Esophagus squamous epithelium (tissue), 4 donors: Measurements from ENCODE around the gene VAPA.

ENCODE experiments used
- POLR2A ChIP-seq, 4 donors: fragments of 450-650 bp; IDR thresholded peaks; one replicate each; pipeline ENCODE4 v1.6.1; 2017; ENCODE audit warnings: antibody characterized with exemption in 4 of 4, mild to moderate bottlenecking in 4 of 4, moderate library complexity in 3 of 4
- TF ChIP-seq, protein P1 (sequence below), 6 experiments: fragments of 450-650 bp in 4 of 6; fragments of 200-600 bp in 2 of 6; sonication (generic) in 2 of 6; IDR thresholded peaks; one replicate each; pipeline ENCODE4 v1.5.1; 2016 to 2019; ENCODE audit warnings: antibody characterized with exemption in 6 of 6, mild to moderate bottlenecking in 4 of 6, moderate library complexity in 4 of 6

DNA sequence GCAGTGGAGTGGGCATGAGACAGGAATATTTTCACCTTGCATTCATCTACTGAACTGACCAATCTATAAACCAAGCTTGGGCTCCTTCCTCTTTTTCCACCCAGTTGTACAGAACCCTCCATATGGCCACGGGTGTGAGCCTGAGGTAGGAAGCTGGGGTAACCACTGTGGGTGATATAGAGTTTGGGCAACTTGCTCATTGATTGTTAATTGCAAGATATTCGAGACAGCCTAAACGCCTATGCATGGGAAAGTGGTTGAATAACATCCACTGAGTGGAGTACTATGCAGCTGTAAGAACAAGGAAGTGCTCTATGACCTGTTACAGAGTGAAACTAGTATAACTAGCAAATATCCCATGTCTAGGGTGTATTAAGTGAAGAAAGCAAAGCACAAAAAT is 7.3 kb upstream of the VAPA start:
- TF ChIP-seq, protein P1, sequence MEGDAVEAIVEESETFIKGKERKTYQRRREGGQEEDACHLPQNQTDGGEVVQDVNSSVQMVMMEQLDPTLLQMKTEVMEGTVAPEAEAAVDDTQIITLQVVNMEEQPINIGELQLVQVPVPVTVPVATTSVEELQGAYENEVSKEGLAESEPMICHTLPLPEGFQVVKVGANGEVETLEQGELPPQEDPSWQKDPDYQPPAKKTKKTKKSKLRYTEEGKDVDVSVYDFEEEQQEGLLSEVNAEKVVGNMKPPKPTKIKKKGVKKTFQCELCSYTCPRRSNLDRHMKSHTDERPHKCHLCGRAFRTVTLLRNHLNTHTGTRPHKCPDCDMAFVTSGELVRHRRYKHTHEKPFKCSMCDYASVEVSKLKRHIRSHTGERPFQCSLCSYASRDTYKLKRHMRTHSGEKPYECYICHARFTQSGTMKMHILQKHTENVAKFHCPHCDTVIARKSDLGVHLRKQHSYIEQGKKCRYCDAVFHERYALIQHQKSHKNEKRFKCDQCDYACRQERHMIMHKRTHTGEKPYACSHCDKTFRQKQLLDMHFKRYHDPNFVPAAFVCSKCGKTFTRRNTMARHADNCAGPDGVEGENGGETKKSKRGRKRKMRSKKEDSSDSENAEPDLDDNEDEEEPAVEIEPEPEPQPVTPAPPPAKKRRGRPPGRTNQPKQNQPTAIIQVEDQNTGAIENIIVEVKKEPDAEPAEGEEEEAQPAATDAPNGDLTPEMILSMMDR (IDR thresholded peaks at IDR 0.05), result no peak
- no peak for TF ChIP-seq POLR2A (IDR thresholded peaks at IDR 0.05)
